H9 (cell line): ENCODE results near the gene RPL38. TPM values are rescaled to one million over a fixed set of nuclear protein-coding genes. Genes with fewer than 3 reads are reported as not detected.

Source experiments
- DNase-seq: peaks from one replicate; pipeline ENCODE4 v3.0.0-alpha.2; 2017
- H2AFZ ChIP-seq: one replicate; pipeline ENCODE4 v1.6.1; 2013; ENCODE audit warnings: mild to moderate bottlenecking, low read length, control low read depth, moderate library complexity
- H2AK5ac ChIP-seq: 2 replicates; pipeline ENCODE4 v1.6.1; 2013; ENCODE audit warnings: low read length, control low read depth, mixed read lengths; ENCODE audit not compliant: insufficient read length
- H2BK120ac ChIP-seq: one replicate; pipeline ENCODE4 v1.6.1; 2013; ENCODE audit warnings: low read depth, mild to moderate bottlenecking, low read length, control low read depth, inconsistent platforms; ENCODE audit not compliant: poor library complexity, severe bottlenecking
- H2BK12ac ChIP-seq: 2 replicates; pipeline ENCODE4 v1.6.1; 2013; ENCODE audit warnings: low read length, control low read depth, mixed read lengths, low read depth; ENCODE audit not compliant: insufficient read length
- H2BK15ac ChIP-seq: 2 replicates; pipeline ENCODE4 v1.6.1; 2013; ENCODE audit warnings: low read depth, low read length, control low read depth
- H2BK20ac ChIP-seq: one replicate; pipeline ENCODE4 v1.6.1; 2013; ENCODE audit warnings: low read depth, mild to moderate bottlenecking, low read length, control low read depth, inconsistent platforms; ENCODE audit not compliant: poor library complexity, severe bottlenecking
- H2BK5ac ChIP-seq: 2 replicates; pipeline ENCODE4 v1.6.1; 2013; ENCODE audit warnings: low read length, control low read depth, mixed read lengths; ENCODE audit not compliant: insufficient read length
- H3K14ac ChIP-seq: 2 replicates; pipeline ENCODE4 v1.6.1; 2013; ENCODE audit warnings: low read length, control low read depth; ENCODE audit not compliant: insufficient read depth
- H3K18ac ChIP-seq: 2 replicates; pipeline ENCODE4 v1.6.1; 2013; ENCODE audit warnings: low read depth, mild to moderate bottlenecking, mixed read lengths, low read length, control low read depth; ENCODE audit not compliant: insufficient read length
- H3K23ac ChIP-seq: 2 replicates; pipeline ENCODE4 v1.6.1; 2013; ENCODE audit warnings: low read length, control low read depth, mixed read lengths, low read depth; ENCODE audit not compliant: insufficient read length
- H3K23me2 ChIP-seq: 2 replicates; pipeline ENCODE4 v1.6.1; 2013; ENCODE audit warnings: low read depth, mild to moderate bottlenecking, mixed read lengths, low read length, control low read depth; ENCODE audit not compliant: insufficient read length, poor library complexity, severe bottlenecking
- H3K27ac ChIP-seq: 2 replicates; pipeline ENCODE4 v1.5.1; 2013; ENCODE audit warnings: low read length, control low read depth, mixed read lengths, low read depth; ENCODE audit not compliant: insufficient read length
- H3K27me3 ChIP-seq: 2 replicates; pipeline ENCODE4 v1.6.1; 2013; ENCODE audit warnings: low read length, control low read depth, inconsistent platforms; ENCODE audit not compliant: insufficient read depth
- H3K4ac ChIP-seq: 2 replicates; pipeline ENCODE4 v1.6.1; 2013; ENCODE audit warnings: low read depth, mild to moderate bottlenecking, control low read depth, inconsistent platforms, low read length, moderate library complexity
- H3K4me1 ChIP-seq: 2 replicates; pipeline ENCODE4 v1.6.1; 2013; ENCODE audit warnings: low read length, control low read depth, inconsistent platforms; ENCODE audit not compliant: insufficient read depth
- H3K4me2 ChIP-seq: 2 replicates; pipeline ENCODE4 v1.6.1; 2013; ENCODE audit warnings: low read length, control low read depth, mixed read lengths; ENCODE audit not compliant: insufficient read length, insufficient read depth
- H3K56ac ChIP-seq: 2 replicates; pipeline ENCODE4 v1.6.1; 2013; ENCODE audit warnings: low read depth, mild to moderate bottlenecking, mixed read lengths, low read length, control low read depth; ENCODE audit not compliant: insufficient read length
- H3K79me1 ChIP-seq: 2 replicates; pipeline ENCODE4 v1.6.1; 2013; ENCODE audit warnings: low read depth, mild to moderate bottlenecking, moderate library complexity, low read length, control low read depth, inconsistent platforms; ENCODE audit not compliant: insufficient read depth, poor library complexity, severe bottlenecking
- H3K79me2 ChIP-seq: 2 replicates; pipeline ENCODE4 v1.6.1; 2013; ENCODE audit warnings: low read length, control low read depth, inconsistent platforms; ENCODE audit not compliant: insufficient read depth
- H3K9ac ChIP-seq: 2 replicates; pipeline ENCODE4 v1.6.1; 2013; ENCODE audit warnings: low read length, control low read depth, mixed read lengths; ENCODE audit not compliant: insufficient read length; ENCODE audit errors: extremely low read depth
- H3K9me3 ChIP-seq: one replicate; pipeline ENCODE4 v1.6.1; 2013; ENCODE audit warnings: low read depth, low read length, inconsistent platforms; ENCODE audit not compliant: control insufficient read depth
- H3T11ph ChIP-seq: one replicate; pipeline ENCODE4 v1.6.1; 2013; ENCODE audit warnings: mild to moderate bottlenecking, low read length, control low read depth, inconsistent platforms
- H4K20me1 ChIP-seq: one replicate; pipeline ENCODE4 v1.6.1; 2013; ENCODE audit not compliant: control insufficient read depth, insufficient read length, insufficient read depth
- H4K5ac ChIP-seq: 2 replicates; pipeline ENCODE4 v1.6.1; 2013; ENCODE audit warnings: low read depth, mild to moderate bottlenecking, mixed read lengths, low read length, control low read depth; ENCODE audit not compliant: insufficient read length
- H4K8ac ChIP-seq: replicated peaks from 2 replicates; pipeline ENCODE4 v1.6.1; 2013; ENCODE audit warnings: low read length, control low read depth, mixed read lengths, low read depth; ENCODE audit not compliant: insufficient read length
- H4K91ac ChIP-seq: 2 replicates; pipeline ENCODE4 v1.6.1; 2013; ENCODE audit warnings: low read depth, mild to moderate bottlenecking, moderate library complexity, mixed read lengths, low read length, control low read depth; ENCODE audit not compliant: insufficient read length
- H3K27ac Mint-ChIP-seq, 3 experiments: 2 replicates in 2 of 3; 3 replicates in 1 of 3; pipeline ENCODE4 v1.8.0; 2020 to 2021; ENCODE audit warnings: mixed read lengths in 3 of 3, mild to moderate bottlenecking in 1 of 3, moderate library complexity in 1 of 3
- H3K27me3 Mint-ChIP-seq: 2 replicates; pipeline ENCODE4 v1.8.0; 2021; ENCODE audit warnings: low read depth, mild to moderate bottlenecking, moderate library complexity, mixed read lengths
- H3K36me3 Mint-ChIP-seq, 3 experiments: 2 replicates in 2 of 3; 3 replicates in 1 of 3; pipeline ENCODE4 v1.8.0; 2020 to 2021; ENCODE audit warnings: low read depth in 3 of 3, mixed read lengths in 3 of 3; ENCODE audit not compliant: insufficient read depth in 1 of 3
- H3K4me1 Mint-ChIP-seq, 2 experiments: 2 replicates each; pipeline ENCODE4 v1.8.0; 2020; ENCODE audit warnings: mixed read lengths in 2 of 2
- H3K4me3 Mint-ChIP-seq, 2 experiments: 2 replicates in 1 of 2; 3 replicates in 1 of 2; pipeline ENCODE4 v1.8.0; 2020 to 2021; ENCODE audit warnings: mild to moderate bottlenecking in 2 of 2, mixed read lengths in 2 of 2, moderate library complexity in 1 of 2
- H3K9me3 Mint-ChIP-seq, 2 experiments: 2 replicates in 1 of 2; 3 replicates in 1 of 2; pipeline ENCODE4 v1.8.0; 2020; ENCODE audit warnings: mild to moderate bottlenecking in 2 of 2, mixed read lengths in 2 of 2, moderate library complexity in 1 of 2
- WGBS: extraction: QIAGEN DNeasy Blood & Tissue Kit; methylation state at CpG from one replicate; pipeline ENCODE4 v1.1.7; 2013; ENCODE audit warnings: missing lambda C conversion rate, low lambda C conversion rate, mixed read lengths; ENCODE audit not compliant: insufficient read length; ENCODE audit errors: extremely low coverage; 5-methylcytosine and 5-hydroxymethylcytosine counted together
- total RNA-seq: library from RNA; stranded (reverse); gene quantifications from 2 replicates; pipeline ENCODE4 v1.2.1, GENCODE V29; 2021
- TF ChIP-seq, protein P1 (sequence below): fragments of 200-600 bp; sonication (generic); conservative IDR thresholded peaks from 3 replicates; pipeline ENCODE4 v1.8.0; 2021; ENCODE audit warnings: antibody characterized with exemption, mild to moderate bottlenecking

The RPL38 gene
- total RNA-seq, 1 experiment from 2014 or later, result 1,358 TPM

DNA sequence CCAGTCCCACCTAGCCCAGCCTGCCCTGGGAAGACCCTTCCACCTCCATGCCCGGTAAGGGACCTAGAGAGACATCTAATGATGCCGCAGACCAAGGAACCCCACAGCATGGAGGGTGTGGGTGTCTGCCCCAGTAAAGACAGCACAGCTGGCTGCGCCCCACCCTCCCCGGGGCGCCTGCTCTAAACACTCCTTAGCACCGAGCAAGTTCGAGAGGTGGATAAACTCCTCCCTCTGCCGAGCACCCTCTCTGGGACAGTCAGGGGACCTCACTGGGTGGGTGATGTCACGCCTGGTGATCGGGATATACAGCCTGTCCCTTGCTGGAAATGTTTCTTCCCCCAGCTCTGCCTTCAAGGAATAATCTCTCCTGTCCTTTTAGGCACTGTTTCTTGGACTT, 53.8 kb downstream of the RPL38 start:
- Histone ChIP-seq H2BK5ac (no peak overlapping the region), H3K4me1 (peaks cover 4% of the 10 kb centered on the region; the same call in 1 of the 2 replicates), H3K23ac (no peak overlapping the region), H3K79me2 (no peaks in the 10 kb centered on the region), H3K27me3 (no peaks in the 10 kb centered on the region), H2BK20ac (no peak overlapping the region), H4K91ac (no peak overlapping the region), H3K27ac (no peak overlapping the region), H3K79me1 (no peaks in the 10 kb centered on the region), H3K56ac (no peak overlapping the region), H3K9ac (no peak overlapping the region), H3K14ac (no peak overlapping the region), H2AK5ac (no peak overlapping the region), H3K4me2 (no peak overlapping the region), H3K23me2 (peaks cover 3% of the 10 kb centered on the region), H4K8ac (no peak overlapping the region), H3K18ac (no peak overlapping the region), H3T11ph (no peak overlapping the region), H2BK12ac (no peak overlapping the region), H4K5ac (no peak overlapping the region), H3K9me3 (no peaks in the 10 kb centered on the region), H3K4ac (no peak overlapping the region), H4K20me1 (no peaks in the 10 kb centered on the region), H2AFZ (no peak overlapping the region), H2BK120ac (no peak overlapping the region), H2BK15ac (no peak overlapping the region)
- Mint-ChIP-seq H3K36me3 (peaks cover 0 to 4% (median 0%) of the 10 kb centered on the region in 3 experiments; a peak in 1 of 7 replicates), H3K27ac (no peak overlapping the region), H3K27me3 (peaks cover 18% of the 10 kb centered on the region), H3K9me3 (no peaks in the 10 kb centered on the region), H3K4me3 (no peak overlapping the region), H3K4me1 (peaks cover 18 to 23% of the 10 kb centered on the region in 2 experiments)
- DNase-seq, result no peak
- TF ChIP-seq, protein P1, sequence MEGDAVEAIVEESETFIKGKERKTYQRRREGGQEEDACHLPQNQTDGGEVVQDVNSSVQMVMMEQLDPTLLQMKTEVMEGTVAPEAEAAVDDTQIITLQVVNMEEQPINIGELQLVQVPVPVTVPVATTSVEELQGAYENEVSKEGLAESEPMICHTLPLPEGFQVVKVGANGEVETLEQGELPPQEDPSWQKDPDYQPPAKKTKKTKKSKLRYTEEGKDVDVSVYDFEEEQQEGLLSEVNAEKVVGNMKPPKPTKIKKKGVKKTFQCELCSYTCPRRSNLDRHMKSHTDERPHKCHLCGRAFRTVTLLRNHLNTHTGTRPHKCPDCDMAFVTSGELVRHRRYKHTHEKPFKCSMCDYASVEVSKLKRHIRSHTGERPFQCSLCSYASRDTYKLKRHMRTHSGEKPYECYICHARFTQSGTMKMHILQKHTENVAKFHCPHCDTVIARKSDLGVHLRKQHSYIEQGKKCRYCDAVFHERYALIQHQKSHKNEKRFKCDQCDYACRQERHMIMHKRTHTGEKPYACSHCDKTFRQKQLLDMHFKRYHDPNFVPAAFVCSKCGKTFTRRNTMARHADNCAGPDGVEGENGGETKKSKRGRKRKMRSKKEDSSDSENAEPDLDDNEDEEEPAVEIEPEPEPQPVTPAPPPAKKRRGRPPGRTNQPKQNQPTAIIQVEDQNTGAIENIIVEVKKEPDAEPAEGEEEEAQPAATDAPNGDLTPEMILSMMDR, result no peak
- WGBS, result no CpG with 5 or more reads among the region's 10 CpGs
